ENCODE measurements around the gene ABCB6. TPM values are rescaled to one million over a fixed set of nuclear protein-coding genes. Genes with fewer than 3 reads are reported as not detected.

Gene ABCB6
- total and polyA plus RNA-seq, 10 of the 15 experiments (the other 5 are each of a cell fraction or from before 2014, with no cell fraction given) = 2.3 to 22.1 (median 13.8) TPM

DNA sequence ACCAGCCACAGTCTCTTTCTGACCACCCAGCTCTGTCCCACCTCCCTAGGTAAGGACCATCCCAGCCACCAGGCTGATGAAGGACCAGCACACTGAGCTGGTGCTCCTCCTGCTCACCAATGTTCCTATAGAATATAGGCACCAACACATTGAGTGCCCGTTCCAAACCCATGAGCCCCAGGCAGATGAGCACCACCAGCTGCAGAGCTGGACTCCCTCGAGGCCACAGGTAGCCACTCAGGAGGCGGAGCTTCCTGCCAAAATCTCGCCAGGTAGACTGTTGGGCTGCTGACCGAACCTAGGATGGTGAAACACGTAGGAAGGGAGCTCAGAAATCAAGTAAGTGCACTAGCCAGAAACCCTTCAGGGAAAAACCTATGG lies 2.2 kb downstream of the ABCB6 start (continued):
- TF ChIP-seq, protein P1, sequence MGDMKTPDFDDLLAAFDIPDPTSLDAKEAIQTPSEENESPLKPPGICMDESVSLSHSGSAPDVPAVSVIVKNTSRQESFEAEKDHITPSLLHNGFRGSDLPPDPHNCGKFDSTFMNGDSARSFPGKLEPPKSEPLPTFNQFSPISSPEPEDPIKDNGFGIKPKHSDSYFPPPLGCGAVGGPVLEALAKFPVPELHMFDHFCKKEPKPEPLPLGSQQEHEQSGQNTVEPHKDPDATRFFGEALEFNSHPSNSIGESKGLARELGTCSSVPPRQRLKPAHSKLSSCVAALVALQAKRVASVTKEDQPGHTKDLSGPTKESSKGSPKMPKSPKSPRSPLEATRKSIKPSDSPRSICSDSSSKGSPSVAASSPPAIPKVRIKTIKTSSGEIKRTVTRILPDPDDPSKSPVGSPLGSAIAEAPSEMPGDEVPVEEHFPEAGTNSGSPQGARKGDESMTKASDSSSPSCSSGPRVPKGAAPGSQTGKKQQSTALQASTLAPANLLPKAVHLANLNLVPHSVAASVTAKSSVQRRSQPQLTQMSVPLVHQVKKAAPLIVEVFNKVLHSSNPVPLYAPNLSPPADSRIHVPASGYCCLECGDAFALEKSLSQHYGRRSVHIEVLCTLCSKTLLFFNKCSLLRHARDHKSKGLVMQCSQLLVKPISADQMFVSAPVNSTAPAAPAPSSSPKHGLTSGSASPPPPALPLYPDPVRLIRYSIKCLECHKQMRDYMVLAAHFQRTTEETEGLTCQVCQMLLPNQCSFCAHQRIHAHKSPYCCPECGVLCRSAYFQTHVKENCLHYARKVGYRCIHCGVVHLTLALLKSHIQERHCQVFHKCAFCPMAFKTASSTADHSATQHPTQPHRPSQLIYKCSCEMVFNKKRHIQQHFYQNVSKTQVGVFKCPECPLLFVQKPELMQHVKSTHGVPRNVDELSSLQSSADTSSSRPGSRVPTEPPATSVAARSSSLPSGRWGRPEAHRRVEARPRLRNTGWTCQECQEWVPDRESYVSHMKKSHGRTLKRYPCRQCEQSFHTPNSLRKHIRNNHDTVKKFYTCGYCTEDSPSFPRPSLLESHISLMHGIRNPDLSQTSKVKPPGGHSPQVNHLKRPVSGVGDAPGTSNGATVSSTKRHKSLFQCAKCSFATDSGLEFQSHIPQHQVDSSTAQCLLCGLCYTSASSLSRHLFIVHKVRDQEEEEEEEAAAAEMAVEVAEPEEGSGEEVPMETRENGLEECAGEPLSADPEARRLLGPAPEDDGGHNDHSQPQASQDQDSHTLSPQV (IDR thresholded peaks at IDR 0.05) = no peak
- TF ChIP-seq SMAD5 (IDR thresholded peaks at IDR 0.05; ENCODE audit: low read depth) (no peak), MEF2A (IDR thresholded peaks at IDR 0.05; ENCODE audit: insufficient read depth, low read depth, low read length) (no peak), NR2F1 (conservative IDR thresholded peaks at IDR 0.05) (no peak), NR2C1 (IDR thresholded peaks at IDR 0.05) (no peak), CHD2 (IDR thresholded peaks at IDR 0.05; ENCODE audit: borderline replicate concordance, low read depth, low read length) (no peak), SREBF2 (IDR thresholded peaks at IDR 0.05; ENCODE audit: low read length) (no peak), NFYB (IDR thresholded peaks at IDR 0.05; ENCODE audit: insufficient read depth, low read depth, low read length) (no peak)

Data from GM12878 (cell line).